GM13977 (cell line): ENCODE data around the gene GNAQ.

Source experiments
- DNase-seq: peaks from one replicate; pipeline ENCODE4 v3.0.0; 2012; ENCODE audit warnings: low spot score
- in situ Hi-C: fragments of 300-500 bp; cut with MboI; formaldehyde crosslinking; loops from one replicate; pipeline ENCODE4 v1.12.0; 2022; ENCODE audit warnings: low sequenced_read_pairs, low pct_unique_long_range_greater_than_20kb, mixed read lengths, inconsistent platforms; ENCODE audit not compliant: unreplicated experiment
- TF ChIP-seq, protein P1 (sequence below): IDR thresholded peaks from 2 replicates; pipeline ENCODE4 v1.5.1; 2012; ENCODE audit warnings: mild to moderate bottlenecking, control low read depth; ENCODE audit not compliant: insufficient read depth; ENCODE audit errors: extremely low read depth, missing control alignments

GNAQ gene

DNA sequence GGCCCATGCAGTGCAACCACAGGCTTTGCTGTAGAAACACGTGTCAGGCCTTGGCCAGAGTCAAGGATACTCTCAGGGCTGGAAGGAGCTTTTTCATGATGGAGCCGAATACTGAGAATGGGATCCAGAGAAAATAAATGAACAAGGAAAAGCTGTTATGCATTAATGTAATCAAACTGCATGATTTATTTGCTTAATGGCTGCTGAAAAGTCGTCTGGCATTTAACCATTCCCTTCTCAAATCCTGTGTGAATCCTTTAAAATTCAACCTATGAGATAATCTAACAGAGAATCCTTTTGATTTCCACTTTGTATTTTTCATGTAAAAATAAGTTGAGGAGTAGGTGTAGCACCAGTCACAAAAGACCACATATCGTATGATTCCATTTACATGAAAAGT, 359.4 kb downstream of the GNAQ start:
- TF ChIP-seq, protein P1, sequence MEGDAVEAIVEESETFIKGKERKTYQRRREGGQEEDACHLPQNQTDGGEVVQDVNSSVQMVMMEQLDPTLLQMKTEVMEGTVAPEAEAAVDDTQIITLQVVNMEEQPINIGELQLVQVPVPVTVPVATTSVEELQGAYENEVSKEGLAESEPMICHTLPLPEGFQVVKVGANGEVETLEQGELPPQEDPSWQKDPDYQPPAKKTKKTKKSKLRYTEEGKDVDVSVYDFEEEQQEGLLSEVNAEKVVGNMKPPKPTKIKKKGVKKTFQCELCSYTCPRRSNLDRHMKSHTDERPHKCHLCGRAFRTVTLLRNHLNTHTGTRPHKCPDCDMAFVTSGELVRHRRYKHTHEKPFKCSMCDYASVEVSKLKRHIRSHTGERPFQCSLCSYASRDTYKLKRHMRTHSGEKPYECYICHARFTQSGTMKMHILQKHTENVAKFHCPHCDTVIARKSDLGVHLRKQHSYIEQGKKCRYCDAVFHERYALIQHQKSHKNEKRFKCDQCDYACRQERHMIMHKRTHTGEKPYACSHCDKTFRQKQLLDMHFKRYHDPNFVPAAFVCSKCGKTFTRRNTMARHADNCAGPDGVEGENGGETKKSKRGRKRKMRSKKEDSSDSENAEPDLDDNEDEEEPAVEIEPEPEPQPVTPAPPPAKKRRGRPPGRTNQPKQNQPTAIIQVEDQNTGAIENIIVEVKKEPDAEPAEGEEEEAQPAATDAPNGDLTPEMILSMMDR = no peak
- in situ Hi-C loops = no loop called here
- DNase-seq = no peak

DNA sequence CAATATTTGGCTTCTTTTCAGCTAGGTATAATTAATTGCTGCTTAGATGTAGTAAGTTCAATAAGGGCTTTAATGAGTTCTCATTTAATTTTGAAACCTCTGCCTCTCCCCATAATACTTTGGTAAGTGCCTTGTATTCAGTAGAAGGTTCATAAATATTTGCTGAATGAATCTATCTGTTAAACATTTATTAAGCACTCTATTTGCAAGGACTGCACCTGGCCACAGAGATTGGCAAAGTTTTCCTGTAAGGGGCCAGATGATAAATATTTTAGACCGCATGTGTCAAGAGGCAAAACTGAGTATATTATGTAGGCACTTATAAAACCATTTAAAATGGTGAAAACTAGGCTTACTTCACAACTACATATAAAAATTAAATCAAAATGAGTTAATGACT, 364.5 kb downstream of the GNAQ start:
- TF ChIP-seq, protein P1 = no peak
- DNase-seq = no peak
- in situ Hi-C loops = no loop called here
